HCT116 (cell line): Measurements from ENCODE around the gene TCF7L2. TPM values are rescaled to one million over a fixed set of nuclear protein-coding genes. Genes with fewer than 3 reads are reported as not detected.

Experiments used
- ATAC-seq: fragments of 200-7000 bp; cut with Tn5 transposase; 2 replicates; pipeline ENCODE4 v1.9.1; 2020; ENCODE audit warnings: mild to moderate bottlenecking, moderate library complexity
- BruUV-seq: library from RNA; stranded (reverse); fragments of 400-500 nt; replicated peaks from 2 replicates; lab custom pipeline; 2021; lab: Mats Ljungman, UMichigan
- CTCF ChIA-PET: fragments of 300-600 bp; sonication (Branson Sonifier 250); formaldehyde crosslinking; loops from one replicate; lab custom pipeline; 2021; ENCODE audit warnings: antibody characterized with exemption; lab: Charles Lee
- POLR2A ChIA-PET: fragments of 300-600, 350-600 bp; sonication (Branson Sonifier 250); formaldehyde crosslinking; loops from one replicate; lab custom pipeline; 2021; ENCODE audit warnings: antibody characterized with exemption; lab: Charles Lee
- RAD21 ChIA-PET, 2 experiments: fragments of 300-600 bp; sonication (Branson Sonifier 250); formaldehyde crosslinking; loops; one replicate each; lab custom pipeline; 2023; ENCODE audit warnings: low total read pairs in 2 of 2; ENCODE audit not compliant: uncharacterized antibody in 2 of 2, unreplicated experiment in 2 of 2, low non-redundant PET in 1 of 2; lab: Charles Lee
- DNase-seq: peaks from one replicate; pipeline ENCODE4 v3.0.0-alpha.2; 2010; ENCODE audit warnings: low read depth, low spot score
- H2AFZ ChIP-seq: fragments of 200-600 bp; shearing (Covaris generic), sonication (generic); 2 replicates; pipeline ENCODE4 v1.6.1; 2017; ENCODE audit warnings: low read depth, mixed run types, mixed read lengths, antibody characterized with exemption, low read length; ENCODE audit not compliant: poor library complexity, severe bottlenecking
- H3K27ac ChIP-seq: 2 replicates; pipeline ENCODE4 v1.5.1; 2012; ENCODE audit warnings: low read depth, low read length
- H3K27me3 ChIP-seq: fragments of 200-600 bp; sonication (generic); 2 replicates; pipeline ENCODE4 v1.6.1; 2016; ENCODE audit warnings: mixed run types, low read length, mixed read lengths; ENCODE audit not compliant: insufficient read depth
- H3K36me3 ChIP-seq, 2 experiments: fragments of 200-500 bp in 1 of 2; fragments of 200-600 bp in 1 of 2; sonication (Bioruptor generic) in 1 of 2; sonication (generic) in 1 of 2; 2 replicates each; pipeline versions ENCODE4 v1.5.1 to v1.6.1; 2014 to 2016; ENCODE audit warnings: low read length in 2 of 2, inconsistent platforms in 1 of 2, mixed read lengths in 1 of 2, mixed run types in 1 of 2; ENCODE audit not compliant: insufficient read depth in 2 of 2, control insufficient read depth in 1 of 2
- H3K4me1 ChIP-seq, 2 experiments: fragments of 200-600 bp in 1 of 2; sonication (generic) in 1 of 2; 2 replicates each; pipeline versions ENCODE4 v1.5.1 to v1.6.1; 2012 to 2017; ENCODE audit warnings: low read length in 2 of 2, inconsistent platforms in 1 of 2, mild to moderate bottlenecking in 1 of 2, mixed read lengths in 1 of 2, mixed run types in 1 of 2, moderate library complexity in 1 of 2; ENCODE audit not compliant: insufficient read depth in 2 of 2, control insufficient read depth in 1 of 2
- H3K4me2 ChIP-seq: fragments of 200-600 bp; sonication (generic); 2 replicates; pipeline ENCODE4 v1.6.1; 2017; ENCODE audit warnings: mixed run types, low read length, mixed read lengths
- H3K4me3 ChIP-seq, 2 experiments: fragments of 200-600 bp in 1 of 2; sonication (generic) in 1 of 2; replicated peaks in 1 of 2; 2 replicates each; pipeline ENCODE4 v1.5.1; 2011 to 2016; ENCODE audit warnings: low read length in 2 of 2, control low read depth in 1 of 2, low read depth in 1 of 2, mild to moderate bottlenecking in 1 of 2, mixed read lengths in 1 of 2, mixed run types in 1 of 2
- H3K79me2 ChIP-seq: fragments of 200-600 bp; sonication (generic); 2 replicates; pipeline ENCODE4 v1.6.1; 2017; ENCODE audit warnings: mild to moderate bottlenecking, mixed run types, low read length, moderate library complexity, mixed read lengths; ENCODE audit not compliant: insufficient read depth
- H3K9ac ChIP-seq: fragments of 200-600 bp; sonication (generic); 2 replicates; pipeline ENCODE4 v1.6.1; 2016; ENCODE audit warnings: low read length, mixed read lengths
- H3K9me2 ChIP-seq: fragments of 200-600 bp; sonication (generic), shearing (Covaris generic); 2 replicates; pipeline ENCODE4 v1.6.1; 2017; ENCODE audit warnings: mixed run types, mild to moderate bottlenecking, moderate library complexity; ENCODE audit not compliant: insufficient read depth
- H3K9me3 ChIP-seq, 2 experiments: fragments of 200-500 bp in 1 of 2; fragments of 200-600 bp in 1 of 2; sonication (Bioruptor generic) in 1 of 2; sonication (generic) in 1 of 2; 2 replicates each; pipeline ENCODE4 v1.6.1; 2014 to 2017; ENCODE audit warnings: low read length in 2 of 2, mixed read lengths in 2 of 2, inconsistent platforms in 1 of 2, low read depth in 1 of 2, mild to moderate bottlenecking in 1 of 2, mixed run types in 1 of 2, moderate library complexity in 1 of 2; ENCODE audit not compliant: control insufficient read depth in 1 of 2, insufficient read depth in 1 of 2
- H4K20me1 ChIP-seq: fragments of 200-600 bp; sonication (generic), shearing (Covaris generic); 2 replicates; pipeline ENCODE4 v1.6.1; 2017; ENCODE audit warnings: mixed run types, mild to moderate bottlenecking, moderate library complexity; ENCODE audit not compliant: insufficient read depth
- JUND ChIP-seq: IDR thresholded peaks from 2 replicates; pipeline ENCODE4 v1.6.1; 2012
- intact Hi-C: fragments of 100-400 bp; cut with micrococcal nuclease; formaldehyde crosslinking; loops from 2 replicates; pipeline ENCODE4 v1.10.0; 2022
- total RNA-seq: library from RNA; stranded (reverse); gene quantifications from one replicate; pipeline ENCODE4 v1.2.1, GENCODE V29; 2021; ENCODE audit not compliant: unreplicated experiment
- TF ChIP-seq, protein P1 (sequence below): IDR thresholded peaks from 2 replicates; pipeline ENCODE4 v1.6.1; 2012; ENCODE audit warnings: low read depth

TCF7L2 gene
- total RNA-seq, 1 experiment from 2014 or later: 164 TPM

DNA sequence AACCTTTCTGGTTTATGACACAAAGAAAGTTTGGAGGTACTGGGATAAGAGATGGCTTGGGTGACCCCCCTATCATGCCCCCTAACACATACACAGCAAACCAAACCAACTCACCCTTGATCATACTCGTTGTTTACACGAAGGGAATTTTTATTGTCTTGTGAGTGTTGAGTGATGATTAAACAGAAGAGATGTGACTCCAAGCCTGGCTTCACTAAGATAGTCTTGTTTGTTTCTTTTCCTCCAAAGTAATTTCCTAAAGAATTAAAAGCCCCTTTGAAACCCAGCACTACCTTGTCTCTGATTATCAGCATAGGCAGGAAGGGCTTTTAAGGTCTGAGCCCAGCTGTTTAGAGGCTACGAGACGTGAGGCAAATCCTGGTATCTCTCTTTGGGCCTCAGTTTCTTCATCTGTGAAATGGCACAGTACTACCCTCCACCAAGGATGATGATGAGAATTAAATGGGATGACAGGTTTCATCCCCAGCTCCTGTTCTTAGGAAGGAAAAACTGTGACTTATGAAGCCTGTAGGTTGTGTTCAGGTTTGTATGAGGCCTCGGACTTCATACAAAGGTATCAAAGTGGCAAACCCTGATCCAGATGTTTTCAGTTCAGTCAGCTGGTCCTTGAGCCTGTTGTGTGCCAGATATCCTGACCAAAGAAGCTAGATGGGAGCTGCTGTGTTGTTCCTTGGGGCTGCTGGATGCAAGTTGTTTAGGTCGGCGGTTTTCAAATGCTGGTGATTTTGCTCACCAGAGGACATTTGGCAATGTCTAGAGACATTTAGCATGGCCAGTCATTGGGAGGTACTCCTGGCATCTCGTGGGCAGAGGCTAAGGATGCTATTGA, 51.8 kb downstream of the TCF7L2 start:
- no TSS peak for BruUV-seq
- Histone ChIP-seq H2AFZ (no peak overlapping the region), H4K20me1 (peaks cover 60% of the 10 kb centered on the region), H3K9me3 (no peaks in the 10 kb centered on the region), H3K27ac (no peak overlapping the region), H3K4me1 (peaks cover 3 to 23% of the 10 kb centered on the region in 2 experiments; a peak in 2 of 4 replicates), H3K9me2 (no peaks in the 10 kb centered on the region), H3K36me3 (peaks cover 47 to 62% of the 10 kb centered on the region in 2 experiments), H3K27me3 (no peaks in the 10 kb centered on the region), H3K4me3 (no peak overlapping the region), H3K9ac (no peak overlapping the region), H3K79me2 (peaks cover 100% of the 10 kb centered on the region), H3K4me2 (no peak overlapping the region)
- ChIA-PET RAD21 (no interaction called here), POLR2A (no interaction called here), CTCF (no interaction called here)
- DNase-seq (no peak), ATAC-seq (no peak)
- TF ChIP-seq, protein P1, sequence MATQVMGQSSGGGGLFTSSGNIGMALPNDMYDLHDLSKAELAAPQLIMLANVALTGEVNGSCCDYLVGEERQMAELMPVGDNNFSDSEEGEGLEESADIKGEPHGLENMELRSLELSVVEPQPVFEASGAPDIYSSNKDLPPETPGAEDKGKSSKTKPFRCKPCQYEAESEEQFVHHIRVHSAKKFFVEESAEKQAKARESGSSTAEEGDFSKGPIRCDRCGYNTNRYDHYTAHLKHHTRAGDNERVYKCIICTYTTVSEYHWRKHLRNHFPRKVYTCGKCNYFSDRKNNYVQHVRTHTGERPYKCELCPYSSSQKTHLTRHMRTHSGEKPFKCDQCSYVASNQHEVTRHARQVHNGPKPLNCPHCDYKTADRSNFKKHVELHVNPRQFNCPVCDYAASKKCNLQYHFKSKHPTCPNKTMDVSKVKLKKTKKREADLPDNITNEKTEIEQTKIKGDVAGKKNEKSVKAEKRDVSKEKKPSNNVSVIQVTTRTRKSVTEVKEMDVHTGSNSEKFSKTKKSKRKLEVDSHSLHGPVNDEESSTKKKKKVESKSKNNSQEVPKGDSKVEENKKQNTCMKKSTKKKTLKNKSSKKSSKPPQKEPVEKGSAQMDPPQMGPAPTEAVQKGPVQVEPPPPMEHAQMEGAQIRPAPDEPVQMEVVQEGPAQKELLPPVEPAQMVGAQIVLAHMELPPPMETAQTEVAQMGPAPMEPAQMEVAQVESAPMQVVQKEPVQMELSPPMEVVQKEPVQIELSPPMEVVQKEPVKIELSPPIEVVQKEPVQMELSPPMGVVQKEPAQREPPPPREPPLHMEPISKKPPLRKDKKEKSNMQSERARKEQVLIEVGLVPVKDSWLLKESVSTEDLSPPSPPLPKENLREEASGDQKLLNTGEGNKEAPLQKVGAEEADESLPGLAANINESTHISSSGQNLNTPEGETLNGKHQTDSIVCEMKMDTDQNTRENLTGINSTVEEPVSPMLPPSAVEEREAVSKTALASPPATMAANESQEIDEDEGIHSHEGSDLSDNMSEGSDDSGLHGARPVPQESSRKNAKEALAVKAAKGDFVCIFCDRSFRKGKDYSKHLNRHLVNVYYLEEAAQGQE: no peak
- intact Hi-C loops: no loop called here

DNA sequence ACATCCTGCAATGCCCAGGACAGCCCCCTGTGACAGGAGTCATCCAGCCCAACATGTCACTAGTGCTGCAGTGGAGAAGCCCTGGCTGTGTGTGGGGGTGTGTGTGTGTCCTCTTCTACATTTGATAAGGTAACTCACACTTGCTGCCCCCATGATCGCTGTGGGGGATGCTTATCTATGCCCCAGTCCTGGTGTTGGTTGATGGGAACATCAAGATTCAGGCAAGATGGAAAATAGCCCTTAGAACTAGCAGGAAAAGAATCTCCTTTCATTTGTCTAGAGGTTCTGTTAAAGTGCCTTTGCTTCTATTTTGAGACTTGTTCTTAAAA, 52.4 kb downstream of the TCF7L2 start:
- DNase-seq (no peak), ATAC-seq (no peak)
- ChIA-PET RAD21 (no interaction called here), POLR2A (no interaction called here), CTCF (no interaction called here)
- H3K9me3 ChIP-seq: no peaks in the 10 kb centered on the region
- TF ChIP-seq JUND: no peak
- no peak overlapping the region for H2AFZ ChIP-seq
- H3K27ac ChIP-seq: no peak overlapping the region
- H3K79me2 ChIP-seq: peaks cover 100% of the 10 kb centered on the region
- intact Hi-C loops: no loop called here
- no peak overlapping the region for H3K9ac ChIP-seq
- H3K4me2 ChIP-seq: no peak overlapping the region
- peaks cover 46 to 64% of the 10 kb centered on the region in 2 experiments for H3K36me3 ChIP-seq
- peaks cover 3 to 21% of the 10 kb centered on the region in 2 experiments; a peak in 2 of 4 replicates for H3K4me1 ChIP-seq
- H3K4me3 ChIP-seq: no peak overlapping the region
- BruUV-seq: no TSS peak
- H3K9me2 ChIP-seq: no peaks in the 10 kb centered on the region
- H4K20me1 ChIP-seq: peaks cover 60% of the 10 kb centered on the region
- H3K27me3 ChIP-seq: no peaks in the 10 kb centered on the region
